ENCODE results near the gene ZFPM1.

DNA sequence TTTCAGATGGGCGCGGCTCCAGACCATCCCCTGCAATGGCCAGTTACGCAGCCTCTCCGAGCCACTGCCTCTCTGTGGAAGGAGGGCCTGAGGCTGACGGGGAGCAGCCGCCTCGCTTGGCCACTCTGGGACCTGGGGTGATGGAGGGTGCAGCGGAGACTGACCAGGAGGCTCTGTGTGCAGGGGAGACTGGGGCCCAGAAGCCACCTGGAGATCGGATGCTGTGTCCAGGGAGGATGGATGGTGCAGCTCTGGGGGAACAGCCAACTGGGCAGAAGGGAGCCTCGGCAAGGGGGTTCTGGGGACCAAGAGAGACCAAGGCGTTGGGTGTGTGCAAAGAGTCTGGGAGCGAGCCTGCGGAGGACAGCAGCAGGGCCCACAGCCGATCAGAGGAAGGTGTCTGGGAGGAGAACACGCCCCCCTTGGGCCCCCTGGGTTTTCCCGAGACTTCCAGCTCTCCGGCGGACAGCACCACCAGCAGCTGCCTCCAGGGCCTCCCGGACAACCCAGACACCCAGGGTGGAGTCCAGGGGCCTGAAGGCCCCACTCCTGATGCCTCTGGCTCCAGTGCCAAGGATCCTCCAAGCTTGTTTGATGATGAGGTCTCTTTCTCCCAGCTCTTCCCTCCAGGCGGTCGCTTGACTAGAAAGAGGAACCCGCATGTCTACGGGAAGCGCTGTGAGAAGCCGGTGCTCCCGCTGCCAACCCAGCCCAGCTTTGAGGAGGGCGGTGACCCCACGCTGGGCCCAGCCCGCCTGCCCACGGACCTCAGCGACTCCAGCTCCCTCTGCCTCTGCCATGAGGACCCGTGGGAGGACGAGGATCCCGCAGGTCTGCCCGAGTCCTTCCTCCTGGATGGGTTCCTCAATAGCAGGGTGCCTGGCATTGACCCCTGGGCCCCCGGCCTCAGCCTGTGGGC, 17.4 kb upstream of the ZFPM1 start:
- TF ChIP-seq, protein P1, sequence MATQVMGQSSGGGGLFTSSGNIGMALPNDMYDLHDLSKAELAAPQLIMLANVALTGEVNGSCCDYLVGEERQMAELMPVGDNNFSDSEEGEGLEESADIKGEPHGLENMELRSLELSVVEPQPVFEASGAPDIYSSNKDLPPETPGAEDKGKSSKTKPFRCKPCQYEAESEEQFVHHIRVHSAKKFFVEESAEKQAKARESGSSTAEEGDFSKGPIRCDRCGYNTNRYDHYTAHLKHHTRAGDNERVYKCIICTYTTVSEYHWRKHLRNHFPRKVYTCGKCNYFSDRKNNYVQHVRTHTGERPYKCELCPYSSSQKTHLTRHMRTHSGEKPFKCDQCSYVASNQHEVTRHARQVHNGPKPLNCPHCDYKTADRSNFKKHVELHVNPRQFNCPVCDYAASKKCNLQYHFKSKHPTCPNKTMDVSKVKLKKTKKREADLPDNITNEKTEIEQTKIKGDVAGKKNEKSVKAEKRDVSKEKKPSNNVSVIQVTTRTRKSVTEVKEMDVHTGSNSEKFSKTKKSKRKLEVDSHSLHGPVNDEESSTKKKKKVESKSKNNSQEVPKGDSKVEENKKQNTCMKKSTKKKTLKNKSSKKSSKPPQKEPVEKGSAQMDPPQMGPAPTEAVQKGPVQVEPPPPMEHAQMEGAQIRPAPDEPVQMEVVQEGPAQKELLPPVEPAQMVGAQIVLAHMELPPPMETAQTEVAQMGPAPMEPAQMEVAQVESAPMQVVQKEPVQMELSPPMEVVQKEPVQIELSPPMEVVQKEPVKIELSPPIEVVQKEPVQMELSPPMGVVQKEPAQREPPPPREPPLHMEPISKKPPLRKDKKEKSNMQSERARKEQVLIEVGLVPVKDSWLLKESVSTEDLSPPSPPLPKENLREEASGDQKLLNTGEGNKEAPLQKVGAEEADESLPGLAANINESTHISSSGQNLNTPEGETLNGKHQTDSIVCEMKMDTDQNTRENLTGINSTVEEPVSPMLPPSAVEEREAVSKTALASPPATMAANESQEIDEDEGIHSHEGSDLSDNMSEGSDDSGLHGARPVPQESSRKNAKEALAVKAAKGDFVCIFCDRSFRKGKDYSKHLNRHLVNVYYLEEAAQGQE (IDR thresholded peaks at IDR 0.05; ENCODE audit: insufficient replicate concordance, low read depth) = no peak
- TF ChIP-seq, protein P2, sequence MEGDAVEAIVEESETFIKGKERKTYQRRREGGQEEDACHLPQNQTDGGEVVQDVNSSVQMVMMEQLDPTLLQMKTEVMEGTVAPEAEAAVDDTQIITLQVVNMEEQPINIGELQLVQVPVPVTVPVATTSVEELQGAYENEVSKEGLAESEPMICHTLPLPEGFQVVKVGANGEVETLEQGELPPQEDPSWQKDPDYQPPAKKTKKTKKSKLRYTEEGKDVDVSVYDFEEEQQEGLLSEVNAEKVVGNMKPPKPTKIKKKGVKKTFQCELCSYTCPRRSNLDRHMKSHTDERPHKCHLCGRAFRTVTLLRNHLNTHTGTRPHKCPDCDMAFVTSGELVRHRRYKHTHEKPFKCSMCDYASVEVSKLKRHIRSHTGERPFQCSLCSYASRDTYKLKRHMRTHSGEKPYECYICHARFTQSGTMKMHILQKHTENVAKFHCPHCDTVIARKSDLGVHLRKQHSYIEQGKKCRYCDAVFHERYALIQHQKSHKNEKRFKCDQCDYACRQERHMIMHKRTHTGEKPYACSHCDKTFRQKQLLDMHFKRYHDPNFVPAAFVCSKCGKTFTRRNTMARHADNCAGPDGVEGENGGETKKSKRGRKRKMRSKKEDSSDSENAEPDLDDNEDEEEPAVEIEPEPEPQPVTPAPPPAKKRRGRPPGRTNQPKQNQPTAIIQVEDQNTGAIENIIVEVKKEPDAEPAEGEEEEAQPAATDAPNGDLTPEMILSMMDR (IDR thresholded peaks at IDR 0.05; ENCODE audit: insufficient read depth, low read length) = no peak

Data from HL-60 (cell line).